Fibroblast of lung (primary cell): Measurements from ENCODE around the gene PTPRM. TPM values are rescaled to one million over a fixed set of nuclear protein-coding genes. Genes with fewer than 3 reads are reported as not detected.
A peak's percentile ranks its signal among the peaks of the same experiment; 100 is the strongest.

Source experiments
- DNase-seq, 2 donors: peaks; one replicate each; pipeline versions ENCODE4 v3.0.0 to v3.0.0-alpha.2; 2010; ENCODE audit warnings: low read depth in 2 of 2
- H2AFZ ChIP-seq: 2 replicates; pipeline ENCODE4 v1.5.1; 2012; ENCODE audit warnings: low read length, control low read depth, inconsistent platforms
- H3K27ac ChIP-seq: 2 replicates; pipeline ENCODE4 v1.5.1; 2011; ENCODE audit warnings: low read length, control low read depth; ENCODE audit not compliant: insufficient read depth
- H3K27me3 ChIP-seq: 2 replicates; pipeline ENCODE4 v1.5.1; 2011; ENCODE audit warnings: mild to moderate bottlenecking, low read length; ENCODE audit not compliant: control insufficient read depth, insufficient read depth
- H3K36me3 ChIP-seq: 2 replicates; pipeline ENCODE4 v1.5.1; 2011; ENCODE audit warnings: low read length; ENCODE audit not compliant: control insufficient read depth, insufficient read depth
- H3K4me1 ChIP-seq: 2 replicates; pipeline ENCODE4 v1.5.1; 2011; ENCODE audit warnings: low read length; ENCODE audit not compliant: control insufficient read depth, insufficient read depth; ENCODE audit errors: extremely low read depth
- H3K4me2 ChIP-seq: 2 replicates; pipeline ENCODE4 v1.5.1; 2011; ENCODE audit warnings: low read length, control low read depth; ENCODE audit not compliant: insufficient read depth; ENCODE audit errors: extremely low read depth
- H3K4me3 ChIP-seq, 4 experiments: fragments of 200-600 bp in 1 of 4; sonication (generic) in 1 of 4; replicated peaks in 1 of 4; 2 replicates each; pipeline ENCODE4 v1.5.1; 2011 to 2016; ENCODE audit warnings: low read length in 4 of 4, low read depth in 3 of 4, mild to moderate bottlenecking in 3 of 4, control low read depth in 2 of 4, inconsistent platforms in 1 of 4, mixed read lengths in 1 of 4; ENCODE audit not compliant: insufficient read depth in 1 of 4; ENCODE audit errors: control extremely low read depth in 1 of 4
- H3K79me2 ChIP-seq: 2 replicates; pipeline ENCODE4 v1.5.1; 2012; ENCODE audit warnings: mild to moderate bottlenecking, low read length, inconsistent platforms; ENCODE audit not compliant: control insufficient read depth, insufficient read depth
- H3K9ac ChIP-seq: 2 replicates; pipeline ENCODE4 v1.5.1; 2011; ENCODE audit warnings: mild to moderate bottlenecking, low read length, control low read depth; ENCODE audit not compliant: insufficient read depth
- H3K9me3 ChIP-seq: 2 replicates; pipeline ENCODE4 v1.5.1; 2012; ENCODE audit warnings: low read depth, low read length; ENCODE audit not compliant: control insufficient read depth, insufficient read depth
- H4K20me1 ChIP-seq: 2 replicates; pipeline ENCODE4 v1.5.1; 2011; ENCODE audit warnings: low read length; ENCODE audit not compliant: control insufficient read depth, insufficient read depth; ENCODE audit errors: extremely low read depth
- EZH2 ChIP-seq: IDR thresholded peaks from 2 replicates; pipeline ENCODE4 v1.5.1; 2012; ENCODE audit warnings: low read length, control low read depth, mild to moderate bottlenecking; ENCODE audit errors: missing control alignments
- polyA plus RNA-seq, 2 donors: library from polyadenylated mRNA; depleted of rRNA in 1 of 2; stranded (reverse) in 1 of 2; unstranded in 1 of 2; fragments of >200 nt; gene quantifications; 2 replicates each; pipeline ENCODE4 v1.2.1, GENCODE V29; 2011 to 2012; ENCODE audit warnings: missing spikeins in 1 of 2
- total RNA-seq: library from RNA; depleted of rRNA; stranded (reverse); fragments of >200 nt; gene quantifications from 2 replicates; pipeline ENCODE4 v1.2.1, GENCODE V29; 2014
- TF ChIP-seq, protein P1 (sequence below), 2 donors: IDR thresholded peaks in 1 of 2; conservative IDR thresholded peaks in 1 of 2; 1 replicate in 1 of 2; 2 replicates in 1 of 2; pipeline ENCODE4 v1.5.1; 2011 to 2012; ENCODE audit warnings: low read length in 2 of 2, control low read depth in 1 of 2, inconsistent platforms in 1 of 2, low read depth in 1 of 2, mild to moderate bottlenecking in 1 of 2

Gene PTPRM
- total and polyA plus RNA-seq, 2 donors (not counting 1 experiment from before 2014, with no cell fraction given) = 86.6 to 87.0 TPM

DNA sequence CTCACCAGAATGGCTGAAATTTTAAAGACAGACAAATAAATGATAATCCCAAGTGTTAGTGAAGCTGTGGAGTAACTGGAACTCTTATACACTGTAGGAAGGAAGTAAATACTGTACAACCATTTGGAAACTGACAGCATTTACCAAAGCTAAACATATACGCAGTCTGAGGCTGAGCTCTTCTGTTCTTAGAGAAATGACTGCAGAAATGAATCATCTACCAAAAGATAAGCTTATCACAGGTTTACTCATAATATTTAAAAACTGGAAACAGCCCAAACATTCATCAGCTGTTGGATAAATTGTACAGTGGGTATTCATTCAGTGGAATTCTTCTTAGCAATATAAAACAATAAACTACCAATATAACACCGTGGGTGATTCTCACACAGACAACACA, 824.0 kb downstream of the PTPRM start:
- no peaks in the 10 kb centered on the region for H3K27me3 ChIP-seq
- no peak overlapping the region for H3K27ac ChIP-seq
- no peaks in the 10 kb centered on the region for H4K20me1 ChIP-seq
- H3K4me1 ChIP-seq = no peaks in the 10 kb centered on the region
- no peaks in the 10 kb centered on the region for H3K79me2 ChIP-seq
- H3K9ac ChIP-seq = no peak overlapping the region
- H3K36me3 ChIP-seq = no peaks in the 10 kb centered on the region
- no peak overlapping the region for H2AFZ ChIP-seq
- H3K4me3 ChIP-seq = no peak overlapping the region
- no peaks in the 10 kb centered on the region for H3K9me3 ChIP-seq
- no peak for TF ChIP-seq EZH2
- TF ChIP-seq, protein P1, sequence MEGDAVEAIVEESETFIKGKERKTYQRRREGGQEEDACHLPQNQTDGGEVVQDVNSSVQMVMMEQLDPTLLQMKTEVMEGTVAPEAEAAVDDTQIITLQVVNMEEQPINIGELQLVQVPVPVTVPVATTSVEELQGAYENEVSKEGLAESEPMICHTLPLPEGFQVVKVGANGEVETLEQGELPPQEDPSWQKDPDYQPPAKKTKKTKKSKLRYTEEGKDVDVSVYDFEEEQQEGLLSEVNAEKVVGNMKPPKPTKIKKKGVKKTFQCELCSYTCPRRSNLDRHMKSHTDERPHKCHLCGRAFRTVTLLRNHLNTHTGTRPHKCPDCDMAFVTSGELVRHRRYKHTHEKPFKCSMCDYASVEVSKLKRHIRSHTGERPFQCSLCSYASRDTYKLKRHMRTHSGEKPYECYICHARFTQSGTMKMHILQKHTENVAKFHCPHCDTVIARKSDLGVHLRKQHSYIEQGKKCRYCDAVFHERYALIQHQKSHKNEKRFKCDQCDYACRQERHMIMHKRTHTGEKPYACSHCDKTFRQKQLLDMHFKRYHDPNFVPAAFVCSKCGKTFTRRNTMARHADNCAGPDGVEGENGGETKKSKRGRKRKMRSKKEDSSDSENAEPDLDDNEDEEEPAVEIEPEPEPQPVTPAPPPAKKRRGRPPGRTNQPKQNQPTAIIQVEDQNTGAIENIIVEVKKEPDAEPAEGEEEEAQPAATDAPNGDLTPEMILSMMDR (conservative IDR thresholded peaks at IDR 0.05 in 1 of 2, IDR thresholded peaks at IDR 0.05 in 1 of 2; ENCODE audit: low read depth in 1 of 2, low read length in 2 of 2) = no peak
- DNase-seq = peak; percentile 19 to 70
- H3K4me2 ChIP-seq = no peak overlapping the region

GRCh38 chr18:8396254-8396653, 829.1 kb downstream of the PTPRM start:
- no peaks in the 10 kb centered on the region for H3K4me1 ChIP-seq
- no peak overlapping the region for H3K9ac ChIP-seq
- no peaks in the 10 kb centered on the region for H3K9me3 ChIP-seq
- H3K4me2 ChIP-seq = no peak overlapping the region
- no peaks in the 10 kb centered on the region for H3K27me3 ChIP-seq
- H2AFZ ChIP-seq = no peak overlapping the region
- H4K20me1 ChIP-seq = no peaks in the 10 kb centered on the region
- DNase-seq = no peak
- H3K4me3 ChIP-seq = no peak overlapping the region
- H3K36me3 ChIP-seq = no peaks in the 10 kb centered on the region
- no peak for TF ChIP-seq EZH2
- TF ChIP-seq, protein P1 (conservative IDR thresholded peaks at IDR 0.05 in 1 of 2, IDR thresholded peaks at IDR 0.05 in 1 of 2; ENCODE audit: low read depth in 1 of 2, low read length in 2 of 2) = no peak
- no peak overlapping the region for H3K27ac ChIP-seq
- no peaks in the 10 kb centered on the region for H3K79me2 ChIP-seq

DNA sequence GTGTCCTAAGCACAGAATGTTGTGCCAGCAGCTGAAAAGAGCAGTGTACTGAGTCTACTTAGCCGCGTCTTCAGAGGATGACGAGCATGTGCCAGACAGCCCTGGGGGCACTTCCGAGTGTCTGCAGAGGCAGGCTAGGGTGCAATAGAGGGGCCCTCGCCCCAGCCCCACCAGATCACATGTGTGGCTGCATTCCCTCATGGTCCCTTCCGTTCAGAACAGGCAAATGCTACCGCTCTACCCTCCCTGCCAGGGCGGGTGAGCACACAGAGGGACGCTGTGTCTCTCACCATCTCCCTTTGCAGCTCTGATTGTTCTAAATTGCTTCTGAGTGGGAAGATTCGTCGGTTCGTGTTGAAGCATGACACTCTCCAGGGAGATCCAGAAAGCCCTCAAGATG, 829.9 kb downstream of the PTPRM start:
- H2AFZ ChIP-seq = no peak overlapping the region
- H4K20me1 ChIP-seq = no peaks in the 10 kb centered on the region
- no peaks in the 10 kb centered on the region for H3K79me2 ChIP-seq
- H3K4me3 ChIP-seq = no peak overlapping the region
- no peak overlapping the region for H3K4me2 ChIP-seq
- no peak for TF ChIP-seq EZH2
- TF ChIP-seq, protein P1 (conservative IDR thresholded peaks at IDR 0.05 in 1 of 2, IDR thresholded peaks at IDR 0.05 in 1 of 2; ENCODE audit: low read depth in 1 of 2, low read length in 2 of 2) = no peak
- DNase-seq = no peak
- no peaks in the 10 kb centered on the region for H3K27me3 ChIP-seq
- H3K4me1 ChIP-seq = no peaks in the 10 kb centered on the region
- H3K36me3 ChIP-seq = no peaks in the 10 kb centered on the region
- H3K9ac ChIP-seq = no peak overlapping the region
- H3K9me3 ChIP-seq = no peaks in the 10 kb centered on the region
- H3K27ac ChIP-seq = no peak overlapping the region
